ENCODE measurements around the gene VPS41.

Gene VPS41

GRCh38 chr7:38844952-38845563 lies 63.9 kb downstream of the VPS41 start:
- Histone ChIP-seq H3K27ac (ENCODE audit: extremely low read depth, low read depth, low read length) (no peak overlapping the region), H3K4me1 (ENCODE audit: control insufficient read depth, insufficient read depth, low read length) (no peaks in the 10 kb centered on the region), H3K36me3 (ENCODE audit: control insufficient read depth in 2 of 2, insufficient read depth in 1 of 2, low read length in 2 of 2) (no peaks in the 10 kb centered on the region), H3K9me3 (ENCODE audit: control insufficient read depth, insufficient read depth, low read depth, low read length) (no peaks in the 10 kb centered on the region), H3K4me3 (ENCODE audit: low read depth, low read length) (no peak overlapping the region)
- no peak for TF ChIP-seq ZNF16 (tag by site-specific recombination; IDR thresholded peaks at IDR 0.05; ENCODE audit: low read depth)
- ChIA-PET POLR2A (interaction anchor here (0.7 kb wide), 1 partner anchor 10 kb away, joined by 4 read pairs; no protein-coding TSS in a partner anchor), CTCF (no interaction called here)

- Histone ChIP-seq H3K4me1 (ENCODE audit: control insufficient read depth, insufficient read depth, low read length) (no peaks in the 10 kb centered on the region), H3K9me3 (ENCODE audit: control insufficient read depth, insufficient read depth, low read depth, low read length) (no peaks in the 10 kb centered on the region), H3K4me3 (ENCODE audit: low read depth, low read length) (no peak overlapping the region), H3K36me3 (ENCODE audit: control insufficient read depth in 2 of 2, insufficient read depth in 1 of 2, low read length in 2 of 2) (no peaks in the 10 kb centered on the region), H3K27ac (ENCODE audit: extremely low read depth, low read depth, low read length) (no peak overlapping the region)
- ChIA-PET CTCF (no interaction called here), POLR2A (no interaction called here)
- TF ChIP-seq ATF2 (tag by site-specific recombination; IDR thresholded peaks at IDR 0.05; ENCODE audit: low read depth) (no peak), ZNF394 (tag by site-specific recombination; IDR thresholded peaks at IDR 0.05; ENCODE audit: borderline replicate concordance) (no peak), ZNF19 (tag by site-specific recombination; IDR thresholded peaks at IDR 0.05; ENCODE audit: low read depth) (no peak), PRDM1 (tag by site-specific recombination; IDR thresholded peaks at IDR 0.05) (no peak), ZNF830 (tag by site-specific recombination; IDR thresholded peaks at IDR 0.05; ENCODE audit: low read depth) (no peak), ZXDB (tag by site-specific recombination; IDR thresholded peaks at IDR 0.05) (no peak), ZNF704 (tag by site-specific recombination; IDR thresholded peaks at IDR 0.05) (no peak), ZNF555 (tag by site-specific recombination; conservative IDR thresholded peaks at IDR 0.05) (no peak), ZNF292 (tag by site-specific recombination; IDR thresholded peaks at IDR 0.05; ENCODE audit: borderline replicate concordance, low read depth) (no peak), IKZF3 (tag by site-specific recombination; IDR thresholded peaks at IDR 0.05) (no peak), ZNF518A (tag by site-specific recombination; conservative IDR thresholded peaks at IDR 0.05; ENCODE audit: low read depth) (no peak), FEZF1 (tag by site-specific recombination; IDR thresholded peaks at IDR 0.05) (no peak)
- TF ChIP-seq, protein P1, sequence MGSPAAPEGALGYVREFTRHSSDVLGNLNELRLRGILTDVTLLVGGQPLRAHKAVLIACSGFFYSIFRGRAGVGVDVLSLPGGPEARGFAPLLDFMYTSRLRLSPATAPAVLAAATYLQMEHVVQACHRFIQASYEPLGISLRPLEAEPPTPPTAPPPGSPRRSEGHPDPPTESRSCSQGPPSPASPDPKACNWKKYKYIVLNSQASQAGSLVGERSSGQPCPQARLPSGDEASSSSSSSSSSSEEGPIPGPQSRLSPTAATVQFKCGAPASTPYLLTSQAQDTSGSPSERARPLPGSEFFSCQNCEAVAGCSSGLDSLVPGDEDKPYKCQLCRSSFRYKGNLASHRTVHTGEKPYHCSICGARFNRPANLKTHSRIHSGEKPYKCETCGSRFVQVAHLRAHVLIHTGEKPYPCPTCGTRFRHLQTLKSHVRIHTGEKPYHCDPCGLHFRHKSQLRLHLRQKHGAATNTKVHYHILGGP (tag by site-specific recombination; IDR thresholded peaks at IDR 0.05), result no peak
Observed at GRCh38 chr7:38842746-38843145, 66.2 kb downstream of the VPS41 start.

Data from HEK293 (cell line).